ENCODE results near the gene MAP2K1. TPM values are rescaled to one million over a fixed set of nuclear protein-coding genes. Genes with fewer than 3 reads are reported as not detected.

The MAP2K1 gene
- total and polyA plus RNA-seq, 9 of the 15 experiments (the other 6 are each of a cell fraction or from before 2014, with no cell fraction given), result 7.5 to 58.3 (median 30.0) TPM

GRCh38 chr15:66497502-66498455, 111.1 kb downstream of the MAP2K1 start, which contains the start of gene SNAPC5 (continued):
- TF ChIP-seq HMGXB4 (CRISPR knock-in tag; IDR thresholded peaks at IDR 0.05) (0 out of 2 replicates have a peak, but pooled peaks have one; percentile 45), FUS (optimal IDR thresholded peaks at IDR 0.05; ENCODE audit: low read depth, low read length) (peak; percentile 98), ZBTB7A (IDR thresholded peaks at IDR 0.05; ENCODE audit: borderline replicate concordance, control insufficient read depth, low read depth, low read length) (peak; percentile 58; the same call in 1 of the 2 replicates), PRPF4 (IDR thresholded peaks at IDR 0.05; ENCODE audit: insufficient read depth, low read depth, low read length, poor library complexity, severe bottlenecking) (peak; percentile 38), HNRNPK (IDR thresholded peaks at IDR 0.05; ENCODE audit: low read depth, low read length, poor library complexity, severe bottlenecking) (no peak), BRF1 (IDR thresholded peaks at IDR 0.05; ENCODE audit: borderline replicate concordance, extremely low read depth, insufficient read length) (no peak), NUFIP1 (IDR thresholded peaks at IDR 0.05; ENCODE audit: partially characterized antibody) (no peak), HDAC8 (tag; IDR thresholded peaks at IDR 0.05) (no peak), ZNF239 (CRISPR knock-in tag; IDR thresholded peaks at IDR 0.05) (no peak), THRAP3 (IDR thresholded peaks at IDR 0.05; ENCODE audit: borderline replicate concordance) (peak; percentile 94), OTX1 (CRISPR knock-in tag; IDR thresholded peaks at IDR 0.05) (no peak), ZC3H4 (CRISPR knock-in tag; IDR thresholded peaks at IDR 0.05; ENCODE audit: borderline replicate concordance) (no peak), JUND (IDR thresholded peaks at IDR 0.05; ENCODE audit: borderline replicate concordance, low read depth, low read length) (peak; percentile 72), JUND (tag; IDR thresholded peaks at IDR 0.05; ENCODE audit: borderline replicate concordance, low read depth, low read length) (peak; percentile 67; the same call in 1 of the 3 replicates), SMC3 (conservative IDR thresholded peaks at IDR 0.05; ENCODE audit: insufficient read depth, low read depth, low read length) (peak; percentile 31), ZNF436 (CRISPR knock-in tag; IDR thresholded peaks at IDR 0.05) (no peak; the same call in 1 of the 2 replicates), TCF3 (CRISPR knock-in tag; IDR thresholded peaks at IDR 0.05) (no peak), POLR3A (IDR thresholded peaks at IDR 0.05; ENCODE audit: borderline replicate concordance, extremely low read depth, insufficient read depth, insufficient read length) (no peak), ZNF592 (IDR thresholded peaks at IDR 0.05) (peak; percentile 66; the same call in 1 of the 2 replicates), ZBTB8A (IDR thresholded peaks at IDR 0.05; ENCODE audit: partially characterized antibody) (no peak), MCM5 (IDR thresholded peaks at IDR 0.05; ENCODE audit: low read depth) (no peak), HIVEP1 (CRISPR knock-in tag; IDR thresholded peaks at IDR 0.05) (no peak)
